HT1080 (cell line): ENCODE measurements around the gene SRSF10. TPM values are rescaled to one million over a fixed set of nuclear protein-coding genes. Genes with fewer than 3 reads are reported as not detected.
"Not testable (repeated sequence)": the region's sequence is repeated elsewhere in the genome, so short reads cannot be mapped to it uniquely, and the experiment has no call there.

ENCODE experiments used
- DNase-seq: peaks from one replicate; pipeline ENCODE4 v3.0.0-alpha.2; 2015; ENCODE audit warnings: low read depth
- total RNA-seq: library from RNA; depleted of rRNA; stranded (reverse); fragments of >200 nt; shearing (Covaris generic); gene quantifications from 2 replicates; pipeline ENCODE4 v1.2.3, GENCODE V29; 2014

Gene SRSF10
- total RNA-seq, 1 experiment from 2014 or later: 113 TPM

DNA sequence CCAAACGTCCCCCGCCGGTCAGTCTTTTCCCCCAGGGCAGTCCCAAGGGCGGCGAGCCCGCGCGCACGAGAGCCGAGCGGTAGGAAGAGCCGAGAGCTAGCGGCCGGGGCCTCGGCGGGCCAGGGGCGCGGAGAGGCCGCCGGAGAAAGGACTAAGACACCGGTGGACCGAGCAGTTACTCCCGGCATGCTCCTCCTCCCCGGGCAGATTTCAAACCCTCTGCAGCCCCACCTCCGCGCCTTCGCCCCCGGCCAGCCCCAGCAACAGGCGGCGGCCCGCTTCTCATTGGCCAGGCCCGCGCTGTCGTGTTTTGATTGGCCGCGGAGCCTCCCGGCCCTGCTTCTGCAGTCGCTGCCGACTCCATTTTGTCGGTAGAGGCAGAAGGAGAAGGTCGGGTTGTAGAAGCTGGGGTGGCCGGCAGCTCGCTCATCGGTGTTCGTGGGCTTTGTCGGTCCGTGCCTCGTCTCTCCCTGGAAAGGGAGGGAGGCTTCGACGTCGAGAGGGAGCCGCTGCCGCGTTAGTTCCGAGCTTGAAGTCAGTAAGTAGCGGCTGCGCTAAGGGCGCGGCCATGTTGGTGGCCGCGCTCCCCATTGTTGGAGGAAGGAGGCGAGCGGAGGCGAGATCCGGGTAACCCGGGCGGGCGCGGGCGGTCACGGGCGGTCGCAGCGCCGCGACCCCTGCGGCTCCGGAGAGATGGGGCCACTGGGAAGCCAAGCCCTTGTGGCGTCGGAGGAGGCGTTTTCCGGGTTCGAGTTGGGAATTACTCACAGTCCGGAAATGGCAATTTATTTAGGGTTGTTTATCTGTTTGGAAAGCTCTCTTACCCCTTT lies 20.5 kb downstream of the SRSF10 start, which contains the start of gene PNRC2:
Gene PNRC2, plus strand, starts transcription at position 368 of the 830 bp plus-strand sequence. CDS start 1,630 bp downstream, outside the sequence.
- peak; percentile 97 for DNase-seq

DNA sequence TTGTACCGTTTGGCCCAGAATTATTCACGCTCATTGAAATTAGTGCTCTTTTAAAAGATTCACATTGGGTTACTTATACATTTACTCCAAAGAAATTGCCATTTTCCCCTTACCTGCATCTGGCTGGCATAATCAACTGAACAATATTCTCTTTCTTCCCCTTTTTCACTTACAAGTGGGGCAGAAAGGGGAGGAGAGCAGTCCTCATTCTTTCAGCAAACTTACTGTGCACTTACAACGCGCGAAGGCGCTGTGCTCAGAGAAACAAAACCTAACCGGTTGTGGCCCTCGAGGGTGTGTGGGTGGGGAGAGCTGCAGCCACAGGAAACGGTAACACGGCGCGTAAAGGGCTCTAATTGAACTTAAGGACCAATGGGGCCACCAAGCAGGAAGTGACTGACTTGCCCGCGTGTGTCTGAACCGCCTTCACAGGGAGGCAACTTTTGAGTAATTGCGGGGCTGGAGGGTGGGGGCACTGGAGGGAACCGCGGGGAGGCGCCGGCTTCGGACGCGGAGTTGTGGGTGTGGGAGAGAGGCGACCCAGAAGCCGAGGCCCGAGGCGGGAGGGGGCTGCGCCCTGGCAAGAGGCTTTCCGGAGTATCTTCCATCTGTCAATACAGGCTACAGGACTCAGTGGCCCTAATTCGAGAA lies 21.2 kb downstream of the SRSF10 start:
- peak; percentile 96 for DNase-seq

DNA sequence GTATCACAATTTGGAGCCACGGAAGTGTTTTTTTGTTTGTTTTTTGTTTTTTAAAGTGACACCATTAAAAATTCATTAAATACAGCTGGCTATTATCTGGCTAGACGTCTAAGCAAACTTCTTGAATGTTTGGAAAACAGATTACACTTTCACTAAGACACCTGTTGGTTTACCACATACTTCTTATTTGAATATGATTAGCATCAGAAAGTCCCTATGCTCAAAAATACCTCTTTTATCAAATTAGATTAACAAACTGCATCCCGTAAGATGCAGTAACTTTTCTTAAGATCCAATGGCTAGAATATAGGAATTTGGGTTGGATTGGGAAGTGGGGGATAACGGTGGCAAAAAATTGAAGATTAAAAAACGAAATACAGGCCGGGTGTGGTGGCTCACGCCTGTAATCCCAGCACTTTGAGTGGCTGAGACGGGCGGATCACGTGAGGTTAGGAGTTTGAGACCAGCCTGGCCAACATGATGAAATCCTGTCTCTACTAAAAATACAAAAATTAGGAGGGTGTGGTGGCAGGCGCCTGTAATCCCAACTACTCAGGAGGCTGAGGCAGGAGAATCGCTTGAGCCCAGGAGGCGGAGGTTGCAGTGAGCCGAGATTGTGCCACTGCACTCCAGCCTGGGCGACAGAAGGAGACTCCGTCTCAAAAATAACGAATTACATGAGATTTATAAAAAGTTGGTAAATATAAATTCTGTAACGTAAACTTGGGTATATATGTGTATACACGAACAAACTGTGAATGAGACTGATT lies 21.9 kb downstream of the SRSF10 start:
- not testable (repeated sequence) for DNase-seq

DNA sequence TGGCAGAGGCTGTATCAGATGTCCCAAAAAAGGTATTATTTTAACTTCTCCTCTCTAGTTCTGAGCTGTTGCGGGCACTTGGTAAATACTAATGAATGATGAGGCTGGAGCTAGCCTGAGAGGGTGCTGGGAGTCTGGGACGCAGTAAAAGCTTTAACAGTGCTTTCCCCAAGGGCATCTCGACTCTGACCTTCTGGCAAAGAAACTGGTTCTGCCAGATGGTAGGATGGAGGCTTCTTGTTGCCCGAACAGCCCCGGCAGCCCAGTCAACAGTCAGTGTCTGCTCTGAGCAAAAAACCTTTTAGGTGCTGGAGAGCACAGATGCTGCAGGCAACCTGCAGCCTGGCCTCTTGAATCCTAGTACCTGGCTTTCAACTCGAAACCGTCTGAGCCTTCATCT lies 23.0 kb downstream of the SRSF10 start:
- DNase-seq: no peak

DNA sequence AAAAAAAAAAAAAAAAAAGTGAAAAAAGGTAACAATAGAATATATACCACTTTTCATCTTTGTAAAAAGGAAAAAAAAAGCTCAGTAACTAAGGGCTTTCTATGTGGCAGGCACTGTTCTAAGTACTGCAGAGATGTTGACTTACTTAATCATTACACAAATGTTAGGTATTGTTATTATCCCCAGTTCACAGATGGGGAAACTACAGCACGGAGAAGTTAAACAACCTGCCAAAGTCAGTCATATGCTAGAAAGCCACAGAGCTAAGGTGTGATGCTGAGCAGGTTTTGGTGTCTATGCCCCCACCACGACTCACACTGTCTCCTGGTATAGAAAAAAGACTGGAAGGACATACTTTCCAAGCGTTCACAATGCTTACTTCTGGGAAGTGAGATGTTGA lies 27.1 kb downstream of the SRSF10 start:
- no peak for DNase-seq

DNA sequence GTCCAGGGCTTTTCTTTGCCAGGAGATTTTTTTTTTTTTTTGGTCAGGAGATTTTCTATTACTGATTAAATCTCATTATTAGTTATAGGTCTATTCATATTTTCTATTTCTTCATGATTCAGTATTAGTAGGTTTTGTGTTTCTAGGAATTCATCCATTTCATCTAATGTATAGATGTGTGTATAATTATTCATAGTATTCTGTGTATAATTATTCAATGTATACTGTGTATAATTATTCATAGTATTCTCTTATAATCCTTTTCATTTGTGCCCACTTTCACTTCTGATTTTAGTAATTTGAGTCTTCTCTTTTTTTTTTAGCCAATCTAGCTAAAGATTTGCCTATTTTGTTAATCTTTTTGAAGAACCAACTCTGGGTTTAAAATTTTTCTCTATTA lies 32.8 kb downstream of the SRSF10 start:
- no peak for DNase-seq

DNA sequence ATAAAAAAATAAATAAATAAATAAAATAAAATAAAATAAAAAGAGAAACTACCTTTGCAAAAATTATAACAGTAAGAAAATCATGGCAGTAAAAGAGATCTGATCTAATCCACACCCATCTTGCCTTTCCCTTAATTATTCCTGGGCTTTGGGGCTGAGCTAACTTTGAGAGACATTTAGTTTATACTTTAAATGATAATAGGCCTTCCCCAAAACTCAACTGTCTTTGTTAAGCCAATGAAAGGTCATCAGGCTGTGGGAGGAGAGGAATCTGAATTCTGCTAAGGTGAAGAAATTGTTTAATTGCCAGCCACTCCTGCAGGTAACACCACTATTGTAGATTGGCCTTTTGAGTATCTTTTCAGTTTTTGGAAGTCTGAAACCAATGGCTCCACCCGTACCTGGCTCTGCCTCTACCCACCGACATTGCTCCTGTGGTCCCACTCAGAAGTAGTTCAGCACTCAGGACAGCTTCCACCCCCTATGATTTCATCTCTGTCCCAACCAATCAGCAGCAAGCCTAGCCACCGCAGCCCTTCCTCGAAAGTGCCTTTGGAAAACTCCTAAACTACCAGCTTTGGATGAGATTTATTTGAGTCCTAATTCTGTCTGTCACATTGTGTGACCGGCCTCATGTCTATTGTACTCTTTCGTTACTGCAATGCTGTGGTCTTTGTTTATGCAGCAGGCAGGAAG lies 43.5 kb downstream of the SRSF10 start:
- no peak for DNase-seq

DNA sequence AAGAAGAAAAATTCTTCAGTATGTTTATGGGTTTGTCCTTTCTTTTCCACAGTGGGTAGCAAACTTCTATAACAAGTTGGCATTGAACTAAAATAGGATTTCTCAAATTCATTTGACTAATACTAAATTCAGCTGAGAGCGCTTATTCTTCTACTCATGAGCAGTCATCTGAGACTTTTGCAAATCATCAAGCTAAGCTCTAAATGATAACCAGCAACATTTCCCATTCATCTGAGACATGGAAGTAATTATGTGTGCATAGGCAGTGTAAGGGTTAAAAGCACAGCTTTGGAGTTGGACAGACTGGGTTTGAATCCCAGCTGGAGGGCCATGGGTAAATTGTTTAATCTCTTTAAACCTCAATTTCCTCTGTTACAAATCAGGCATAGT lies 48.6 kb downstream of the SRSF10 start:
- no peak for DNase-seq

DNA sequence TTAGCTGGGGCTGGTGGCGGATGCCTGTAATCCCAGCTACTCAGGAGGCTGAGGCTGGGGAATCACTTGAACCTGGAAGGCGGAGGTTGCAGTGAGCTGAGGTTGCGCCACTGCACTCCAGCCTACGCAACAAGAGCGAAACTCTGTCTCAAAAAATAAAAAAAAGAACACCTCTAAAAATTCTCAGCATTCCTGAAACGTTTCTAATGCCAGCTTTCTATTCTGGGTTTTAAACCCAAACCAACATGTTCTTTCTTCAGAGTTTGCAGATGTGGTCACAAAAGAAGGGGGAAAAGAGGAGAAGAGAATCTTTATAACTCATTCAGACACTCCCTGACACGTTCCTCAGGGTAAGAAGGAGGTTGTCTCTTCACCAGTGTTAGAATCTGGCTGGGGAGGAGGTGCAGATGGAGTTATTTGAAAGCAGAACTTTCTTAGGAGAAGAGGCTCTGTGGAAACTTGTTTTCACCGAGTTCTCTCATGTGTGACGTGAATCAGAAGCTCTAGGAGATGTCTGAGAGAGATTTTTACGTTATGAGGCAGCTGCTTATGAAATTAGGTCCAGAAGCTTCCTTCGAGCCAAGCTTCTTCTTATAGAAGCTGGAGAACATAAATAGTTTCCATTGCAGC lies 49.2 kb downstream of the SRSF10 start:
- no peak for DNase-seq

DNA sequence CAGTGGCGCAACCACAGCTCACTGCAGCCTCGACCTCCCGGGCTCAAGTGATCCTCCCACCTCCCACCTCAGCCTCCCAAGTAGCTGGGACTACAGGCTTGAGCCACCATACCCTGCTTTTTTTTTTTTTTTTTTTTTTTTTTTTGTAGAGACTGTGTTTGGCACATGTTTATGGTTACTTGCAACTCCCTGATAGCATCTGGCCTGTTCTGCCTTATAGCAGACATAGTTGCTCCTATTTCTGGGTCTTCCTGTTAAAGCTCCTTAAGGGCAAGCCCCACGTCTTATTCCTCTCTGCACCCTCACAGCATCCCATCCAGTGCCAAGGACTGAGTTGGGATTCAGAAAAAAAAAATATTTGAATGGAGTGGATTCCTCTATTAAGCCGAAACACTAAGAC lies 49.9 kb downstream of the SRSF10 start:
- no peak for DNase-seq

DNA sequence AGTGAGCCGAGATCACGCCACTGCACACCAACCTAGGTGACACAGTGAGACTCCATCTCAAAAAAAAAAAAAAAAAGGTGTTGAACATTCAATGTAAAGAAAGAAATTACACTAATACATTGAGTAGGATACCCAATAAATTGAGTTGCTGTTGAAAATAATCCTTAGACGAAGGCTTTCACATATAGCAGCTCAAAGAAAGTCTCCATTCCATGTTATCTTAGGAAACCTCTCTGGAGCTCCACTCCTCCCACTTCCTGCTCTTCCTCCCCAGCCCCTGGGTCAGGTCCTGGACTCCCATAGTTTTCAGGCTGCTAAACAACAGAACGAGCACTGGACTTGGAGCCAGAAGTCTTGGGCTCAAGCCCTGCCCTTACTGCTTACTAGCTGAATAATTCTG lies 51.3 kb downstream of the SRSF10 start:
- no peak for DNase-seq

DNA sequence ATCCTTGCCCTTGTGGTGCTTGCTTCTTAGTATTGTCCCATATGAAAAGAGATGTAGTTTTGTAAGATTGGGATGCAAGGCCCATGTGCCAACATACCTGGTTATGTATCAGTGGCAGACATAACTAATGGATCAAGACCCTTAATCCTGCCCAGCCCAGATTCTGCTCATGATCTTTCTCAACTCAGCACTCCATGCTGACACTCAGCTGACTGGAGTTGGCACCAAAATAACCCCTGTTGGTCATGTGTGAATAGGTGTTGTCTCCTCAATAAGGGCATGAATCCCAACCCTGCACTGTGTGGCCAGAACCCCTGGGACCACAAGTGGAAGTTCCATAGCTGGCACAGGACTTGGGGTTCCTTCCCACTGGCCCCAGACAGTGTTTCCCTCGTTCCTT lies 53.0 kb downstream of the SRSF10 start:
- no peak for DNase-seq

DNA sequence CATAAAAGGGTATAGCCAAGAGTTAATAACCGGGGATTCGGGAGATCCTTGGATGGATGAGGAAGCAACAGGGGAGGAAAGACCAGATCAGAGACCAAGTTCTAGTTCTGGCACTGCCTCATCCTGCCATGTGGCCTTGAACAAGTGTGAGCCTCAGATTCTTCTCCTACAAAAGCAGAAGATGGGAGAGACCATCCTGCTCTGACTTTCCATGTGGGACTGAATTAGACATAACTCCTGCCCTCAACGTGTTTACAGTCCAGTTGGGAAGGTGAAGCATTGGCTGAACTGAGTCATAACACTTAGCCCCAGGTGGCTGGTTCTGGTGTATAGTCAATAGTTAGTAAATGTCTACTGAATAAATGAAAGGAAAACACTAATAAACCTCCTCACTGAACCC lies 54.8 kb downstream of the SRSF10 start:
- DNase-seq: no peak

DNA sequence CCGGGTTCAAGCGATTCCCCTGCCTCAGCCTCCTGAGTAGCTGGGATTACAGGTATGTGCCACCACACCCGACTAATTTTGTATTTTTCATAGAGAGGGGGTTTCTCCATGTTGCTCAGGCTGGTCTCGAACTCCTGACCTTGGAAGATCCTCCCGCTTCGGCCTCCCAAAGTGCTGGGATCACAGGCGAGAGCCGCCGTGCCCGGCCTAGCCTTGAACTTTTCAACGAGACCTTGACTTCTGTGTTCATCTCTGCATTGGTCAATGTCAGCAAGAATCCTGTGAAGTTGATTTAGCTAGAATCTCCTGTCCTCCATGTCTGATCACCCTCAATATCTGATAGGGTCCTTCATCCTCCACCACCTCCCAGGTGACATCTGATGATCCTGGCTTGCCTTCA lies 55.5 kb downstream of the SRSF10 start:
- DNase-seq: no peak

DNA sequence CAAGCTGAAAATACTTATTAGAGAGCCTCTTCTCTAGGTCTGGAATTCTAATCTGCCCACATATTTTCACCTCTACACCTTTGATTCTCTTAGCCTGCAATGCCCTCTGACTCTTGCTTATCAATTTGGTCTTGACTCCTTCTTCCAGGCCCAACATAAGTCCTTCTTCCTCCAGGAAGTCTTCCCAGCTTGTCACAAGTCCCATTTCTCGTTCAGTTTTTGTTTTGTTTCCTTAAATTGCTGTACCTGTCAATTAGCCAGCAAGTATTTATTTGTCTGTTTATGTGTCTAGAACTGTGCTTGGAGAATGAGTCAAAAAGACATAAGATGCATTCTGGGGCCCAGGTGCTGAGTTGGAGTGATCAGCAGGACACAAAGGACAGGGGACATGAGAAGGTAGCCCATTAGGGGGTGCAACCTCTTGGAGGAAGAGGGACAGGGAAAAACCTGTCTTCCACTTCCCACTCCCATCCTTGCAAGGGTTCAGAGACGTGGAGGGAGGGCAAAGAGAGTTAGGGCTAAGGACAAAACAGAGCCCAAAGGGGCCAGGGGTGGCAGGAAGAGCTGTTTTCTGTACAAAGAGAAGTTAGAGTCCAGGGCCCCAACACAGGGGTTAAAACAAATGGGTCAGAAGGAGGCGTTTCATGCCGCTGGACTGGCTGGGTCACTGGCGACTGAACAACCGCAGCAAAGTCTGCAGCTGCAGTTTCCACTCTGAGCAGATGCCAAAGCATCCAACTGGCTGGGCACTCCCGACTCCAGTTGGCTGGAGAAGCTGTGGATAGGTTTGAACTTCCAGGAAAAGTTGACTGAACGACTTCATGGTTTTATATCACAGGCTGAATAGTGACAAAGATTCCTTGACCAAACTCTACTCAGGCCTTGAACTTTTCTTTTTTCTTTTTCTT lies 56.3 kb downstream of the SRSF10 start:
- DNase-seq: no peak

DNA sequence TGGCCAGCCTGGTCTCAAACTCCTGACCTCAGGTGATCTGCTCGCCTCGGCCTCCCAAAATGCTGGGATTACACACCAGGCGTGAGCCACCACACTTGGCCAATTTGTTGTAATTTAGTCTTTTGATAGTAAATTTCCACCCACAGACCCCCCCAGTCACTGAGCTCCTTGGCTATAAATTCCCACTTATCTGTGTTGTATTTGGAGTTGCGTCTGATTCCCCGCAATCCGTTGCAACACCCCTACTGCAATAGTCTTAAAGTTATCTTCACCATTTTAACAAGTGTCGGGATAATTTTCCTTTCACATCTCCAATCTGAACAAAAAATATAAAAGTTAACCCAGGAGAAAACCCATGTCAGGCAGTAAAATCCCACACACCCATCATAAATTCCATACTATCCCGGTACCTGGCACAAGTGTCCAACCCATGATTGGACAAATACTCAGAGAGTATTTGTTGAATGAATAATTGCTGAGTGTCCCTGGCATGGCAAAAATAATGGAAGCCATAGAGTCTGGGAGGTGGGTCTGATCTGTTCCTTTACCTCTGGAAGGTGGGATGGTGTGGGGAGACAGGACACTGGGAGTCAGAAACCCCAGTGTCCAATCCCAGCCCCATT lies 57.7 kb downstream of the SRSF10 start:
- DNase-seq: no peak

DNA sequence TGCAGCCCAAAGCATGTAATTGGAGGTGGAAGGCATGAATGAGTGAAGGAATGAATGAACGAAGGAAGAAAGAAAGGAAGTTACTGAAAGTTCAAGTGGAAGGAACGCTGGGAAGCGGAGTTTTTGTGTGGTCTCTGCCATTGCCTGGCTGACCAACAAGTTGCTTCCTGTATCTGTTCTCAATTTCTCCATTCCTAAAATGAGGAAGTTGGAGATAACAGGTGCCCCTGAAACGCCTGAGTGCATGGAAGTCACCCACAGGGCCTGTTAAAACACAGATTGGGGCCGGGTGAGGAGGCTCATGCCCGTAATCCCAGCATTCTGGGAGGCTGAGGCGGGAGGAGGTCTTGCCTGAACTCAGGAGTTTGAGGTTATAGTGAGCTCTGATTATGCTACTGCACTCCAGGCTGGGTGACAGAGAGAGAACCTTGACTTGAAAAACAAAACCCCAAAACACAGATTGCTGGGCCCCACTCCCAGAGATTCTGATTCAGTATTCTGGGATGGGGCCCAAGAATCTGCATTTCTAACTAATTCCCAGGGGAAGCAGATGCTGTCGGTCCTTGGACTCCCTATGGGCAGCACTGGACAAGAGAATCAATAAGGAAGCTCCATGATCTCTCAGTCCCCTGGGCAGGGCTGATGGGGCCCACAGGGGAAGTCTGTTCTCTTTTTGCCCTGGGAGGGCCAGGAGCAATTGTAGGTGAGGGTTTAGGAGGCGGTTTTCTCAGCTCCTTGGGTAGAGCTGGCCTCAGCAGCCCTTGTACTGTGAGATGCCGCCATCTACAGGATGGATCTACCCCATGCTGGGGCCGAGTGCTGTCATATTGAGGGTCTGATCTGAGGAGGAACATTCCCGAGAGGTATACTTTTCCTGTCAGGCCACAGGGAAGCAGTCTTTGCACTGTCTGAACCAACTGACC lies 63.7 kb downstream of the SRSF10 start:
- peak; percentile 88 for DNase-seq

DNA sequence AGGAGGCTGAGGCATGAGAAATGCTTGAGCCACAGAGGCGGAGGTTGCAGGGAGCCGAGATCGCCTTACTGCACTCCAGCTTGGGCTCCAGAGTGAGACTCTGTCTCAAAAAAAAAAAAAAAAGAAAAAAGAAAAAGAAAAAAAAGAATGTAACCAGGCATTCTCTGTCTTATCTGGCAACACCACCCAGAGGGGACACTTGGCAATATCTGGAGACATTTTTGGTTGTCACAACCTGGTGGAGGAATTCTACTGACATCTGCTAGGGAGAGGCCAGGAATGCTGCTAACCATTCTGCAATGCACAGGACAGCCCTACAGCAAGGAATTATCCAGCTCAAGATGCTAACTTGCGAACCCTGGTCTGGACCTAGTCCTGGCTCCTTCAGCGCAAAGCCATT lies 64.7 kb downstream of the SRSF10 start:
- no peak for DNase-seq
